MG63 (cell line): ENCODE measurements around the gene MYZAP. TPM values are rescaled to one million over a fixed set of nuclear protein-coding genes. Genes with fewer than 3 reads are reported as not detected.

Experiments
- DNase-seq: peaks from one replicate; pipeline ENCODE4 v3.0.0-alpha.2; 2020
- H3K27me3 ChIP-seq: fragments of 250-450 bp; sonication (Bioruptor Pico); 2 replicates; pipeline ENCODE4 v1.5.1; 2020; ENCODE audit warnings: mild to moderate bottlenecking, moderate library complexity
- H3K36me3 ChIP-seq: fragments of 250-450 bp; sonication (Bioruptor Pico); 2 replicates; pipeline ENCODE4 v1.5.1; 2020; ENCODE audit warnings: mild to moderate bottlenecking, moderate library complexity
- H3K4me3 ChIP-seq: fragments of 250-450 bp; sonication (Bioruptor Pico); 2 replicates; pipeline ENCODE4 v1.5.1; 2020; ENCODE audit warnings: mild to moderate bottlenecking, moderate library complexity
- H3K9me3 ChIP-seq: fragments of 250-450 bp; sonication (Bioruptor Pico); 2 replicates; pipeline ENCODE4 v1.5.1; 2020; ENCODE audit warnings: mild to moderate bottlenecking, moderate library complexity
- total RNA-seq: library from RNA; depleted of rRNA; stranded (reverse); fragments of >200 nt; shearing (Covaris generic); gene quantifications from 2 replicates; pipeline ENCODE4 v1.2.3, GENCODE V29; 2014; ENCODE audit warnings: low replicate concordance

MYZAP gene
- total RNA-seq, 1 experiment from 2014 or later: 0.69 TPM

- Histone ChIP-seq H3K4me3 (no peak overlapping the region), H3K27me3 (no peaks in the 10 kb centered on the region), H3K36me3 (no peaks in the 10 kb centered on the region), H3K9me3 (no peaks in the 10 kb centered on the region)
- DNase-seq: no peak
These were observed 93.8 kb downstream of the MYZAP start for GRCh38 chr15:57685306-57686095.

GRCh38 chr15:57686657-57687056 lies 95.0 kb downstream of the MYZAP start:
- DNase-seq: no peak

GRCh38 chr15:57690341-57690966 lies 98.8 kb downstream of the MYZAP start:
- H3K4me3 ChIP-seq: no peak overlapping the region
- H3K36me3 ChIP-seq: no peaks in the 10 kb centered on the region
- no peaks in the 10 kb centered on the region for H3K27me3 ChIP-seq
- H3K9me3 ChIP-seq: no peaks in the 10 kb centered on the region
- no peak for DNase-seq

More at GRCh38 chr15:57686657-57687056, 95.0 kb downstream of the MYZAP start:
- Histone ChIP-seq H3K9me3 (no peaks in the 10 kb centered on the region), H3K36me3 (no peaks in the 10 kb centered on the region), H3K27me3 (no peaks in the 10 kb centered on the region), H3K4me3 (no peak overlapping the region)

- H3K9me3 ChIP-seq: no peaks in the 10 kb centered on the region
- no peak for DNase-seq
These were observed 99.4 kb downstream of the MYZAP start for GRCh38 chr15:57691082-57691481.

DNA sequence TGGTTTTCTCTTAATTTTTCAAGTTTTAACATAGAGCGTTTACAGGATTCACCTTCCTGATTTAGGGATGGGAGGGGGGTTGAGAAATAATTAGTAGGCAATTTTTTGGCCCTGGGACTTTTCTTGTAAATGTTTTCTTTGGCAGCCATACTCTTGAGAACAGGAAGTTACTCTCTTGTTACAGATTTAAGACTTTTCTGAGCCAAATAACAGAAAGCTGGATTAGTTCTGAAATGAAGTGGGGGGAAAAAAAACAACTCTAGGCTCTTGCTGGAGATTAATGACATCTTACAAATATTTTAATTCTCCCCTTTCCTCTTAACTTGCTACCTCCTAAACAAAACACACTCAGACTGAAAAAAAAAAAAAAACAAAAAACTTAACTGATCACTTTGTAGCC lies 101.0 kb downstream of the MYZAP start:
- Histone ChIP-seq H3K9me3 (no peaks in the 10 kb centered on the region), H3K27me3 (no peaks in the 10 kb centered on the region), H3K36me3 (no peaks in the 10 kb centered on the region), H3K4me3 (no peak overlapping the region)
- no peak for DNase-seq

More at GRCh38 chr15:57691082-57691481, 99.4 kb downstream of the MYZAP start:
- H3K4me3 ChIP-seq: no peak overlapping the region
- no peaks in the 10 kb centered on the region for H3K36me3 ChIP-seq
- no peaks in the 10 kb centered on the region for H3K27me3 ChIP-seq

DNA sequence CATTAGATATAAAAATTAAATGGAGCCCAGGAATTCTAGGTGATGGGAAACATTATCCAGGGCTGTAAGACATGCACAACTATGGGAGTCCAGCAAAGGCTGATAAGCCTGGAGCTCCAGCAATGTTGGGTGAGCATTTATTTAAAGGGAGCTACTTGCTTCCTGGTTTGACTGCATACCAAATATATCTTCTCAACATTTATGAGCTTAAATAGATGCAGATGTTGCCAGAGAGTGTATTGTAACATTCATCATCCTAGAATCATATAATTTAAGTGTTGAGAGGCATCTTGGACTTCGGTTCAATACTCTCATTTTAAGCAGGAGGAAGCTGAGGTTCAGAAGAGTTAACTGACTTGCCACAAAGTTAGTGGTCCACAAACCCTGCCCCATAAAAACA lies 102.6 kb downstream of the MYZAP start:
- H3K9me3 ChIP-seq: no peaks in the 10 kb centered on the region
- DNase-seq: no peak
- no peaks in the 10 kb centered on the region for H3K27me3 ChIP-seq
- H3K4me3 ChIP-seq: no peak overlapping the region
- H3K36me3 ChIP-seq: no peaks in the 10 kb centered on the region

GRCh38 chr15:57696146-57696545 lies 104.4 kb downstream of the MYZAP start:
- Histone ChIP-seq H3K4me3 (no peak overlapping the region), H3K9me3 (no peaks in the 10 kb centered on the region), H3K36me3 (no peaks in the 10 kb centered on the region), H3K27me3 (no peaks in the 10 kb centered on the region)
- no peak for DNase-seq

DNA sequence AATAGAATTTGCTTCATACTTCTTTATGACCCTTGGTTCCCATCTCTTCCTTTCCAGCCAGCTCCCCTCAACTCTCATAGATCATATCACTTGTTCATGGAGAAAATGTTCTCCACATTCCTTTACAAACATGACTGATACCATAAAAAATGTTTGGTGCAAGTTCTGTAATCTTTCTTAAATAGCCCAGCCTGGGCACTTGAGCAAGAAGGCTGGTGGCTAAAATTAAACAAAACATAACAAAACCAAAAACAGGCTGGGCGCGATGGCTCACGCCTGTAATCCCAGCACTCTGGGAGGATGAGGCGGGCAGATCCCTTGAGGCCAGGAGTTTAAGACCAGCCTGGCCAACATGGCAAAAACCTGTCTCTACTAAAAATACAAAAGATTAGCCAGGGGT lies 105.9 kb downstream of the MYZAP start:
- DNase-seq: peak; percentile 14
- Histone ChIP-seq H3K9me3 (no peaks in the 10 kb centered on the region), H3K27me3 (no peaks in the 10 kb centered on the region), H3K4me3 (no peak overlapping the region), H3K36me3 (no peaks in the 10 kb centered on the region)

DNA sequence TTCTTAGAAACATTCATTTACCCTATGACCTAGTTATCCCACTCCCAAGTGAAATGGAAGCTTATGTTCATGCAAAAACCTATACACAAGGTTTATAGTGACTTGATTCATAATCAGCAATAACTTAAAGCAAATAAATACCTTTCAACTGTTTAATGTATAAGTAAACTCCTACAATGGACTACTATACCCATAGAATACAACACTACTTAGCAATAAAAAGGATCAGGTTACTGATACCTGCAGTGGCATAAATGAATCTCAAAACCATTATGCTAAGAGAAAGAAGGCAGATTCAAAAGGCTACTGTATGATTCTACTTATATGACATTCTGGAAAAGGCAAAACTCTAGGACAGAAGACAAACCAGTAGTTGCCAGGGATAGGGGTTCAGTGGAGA lies 106.5 kb downstream of the MYZAP start:
- H3K9me3 ChIP-seq: no peaks in the 10 kb centered on the region
- no peak overlapping the region for H3K4me3 ChIP-seq
- H3K36me3 ChIP-seq: no peaks in the 10 kb centered on the region
- H3K27me3 ChIP-seq: no peaks in the 10 kb centered on the region
- DNase-seq: no peak

DNA sequence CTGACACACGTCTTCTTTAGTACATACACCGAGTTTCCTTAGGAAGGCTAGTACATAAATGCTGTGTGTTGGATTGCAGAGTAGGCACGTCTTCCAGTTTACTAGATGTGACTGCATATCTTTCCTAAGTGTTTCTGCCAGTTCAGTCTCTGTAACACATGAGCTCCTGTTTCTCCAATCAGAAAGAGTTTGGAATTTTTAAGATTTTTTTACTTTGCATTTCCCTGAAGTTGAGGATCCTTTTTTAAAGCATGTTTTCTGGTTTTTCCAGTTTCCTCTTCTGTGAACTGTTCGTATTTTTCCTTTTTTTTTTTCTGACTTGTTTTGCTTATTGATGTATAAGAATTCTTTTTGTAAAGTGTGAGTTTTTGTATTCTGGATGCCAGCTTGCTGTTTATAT lies 107.3 kb downstream of the MYZAP start:
- H3K36me3 ChIP-seq: no peaks in the 10 kb centered on the region
- H3K27me3 ChIP-seq: no peaks in the 10 kb centered on the region
- DNase-seq: no peak
- H3K4me3 ChIP-seq: no peak overlapping the region
- H3K9me3 ChIP-seq: no peaks in the 10 kb centered on the region

- DNase-seq: no peak
- no peaks in the 10 kb centered on the region for H3K9me3 ChIP-seq
- H3K36me3 ChIP-seq: peaks cover 2% of the 10 kb centered on the region
- no peak overlapping the region for H3K4me3 ChIP-seq
- H3K27me3 ChIP-seq: no peaks in the 10 kb centered on the region
These were observed 111.7 kb downstream of the MYZAP start for GRCh38 chr15:57703387-57703786.

- Histone ChIP-seq H3K4me3 (no peak overlapping the region), H3K9me3 (no peaks in the 10 kb centered on the region), H3K27me3 (no peaks in the 10 kb centered on the region), H3K36me3 (peaks cover 10% of the 10 kb centered on the region)
- DNase-seq: no peak
These were observed 112.7 kb downstream of the MYZAP start for GRCh38 chr15:57704441-57704840.

GRCh38 chr15:57705746-57706404 lies 114.2 kb downstream of the MYZAP start:
- DNase-seq: no peak
- Histone ChIP-seq H3K36me3 (peaks cover 24% of the 10 kb centered on the region), H3K9me3 (no peaks in the 10 kb centered on the region), H3K27me3 (no peaks in the 10 kb centered on the region), H3K4me3 (peak overlapping the region; percentile 99)

DNA sequence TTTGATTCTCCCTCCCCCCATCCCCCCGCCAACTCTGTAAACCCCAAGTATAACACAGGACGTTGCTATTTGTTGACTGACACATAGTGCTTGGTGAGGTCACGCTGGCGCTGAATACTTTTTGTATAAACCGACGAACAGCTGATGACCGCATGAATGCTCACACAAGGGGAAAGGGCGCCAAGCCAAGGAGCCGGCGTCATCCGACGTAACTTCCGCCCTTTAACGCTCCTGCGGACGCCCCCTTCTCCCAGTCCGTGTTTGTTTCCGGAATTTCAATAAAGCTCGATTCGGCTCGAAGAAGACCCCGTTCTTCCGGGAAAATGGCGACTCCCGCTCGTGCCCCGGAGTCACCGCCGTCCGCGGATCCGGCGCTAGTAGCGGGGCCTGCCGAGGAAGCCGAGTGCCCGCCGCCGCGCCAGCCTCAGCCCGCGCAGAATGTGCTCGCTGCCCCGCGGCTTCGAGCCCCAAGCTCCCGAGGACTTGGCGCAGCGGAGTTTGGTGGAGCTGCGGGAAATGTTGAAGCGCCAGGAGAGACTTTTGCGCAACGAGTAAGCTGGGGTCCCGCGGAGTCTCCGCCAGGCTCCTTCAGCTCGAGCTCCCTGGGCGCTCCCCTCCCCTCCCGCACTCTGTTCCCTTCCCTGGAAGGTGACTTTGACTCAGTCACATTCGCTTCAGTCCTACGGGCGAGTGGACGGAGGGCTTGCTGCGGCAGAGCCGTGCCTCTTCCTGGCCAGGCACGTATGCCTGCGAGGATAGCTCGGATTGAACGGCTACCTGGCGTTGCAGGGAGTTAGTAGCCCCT lies 114.9 kb downstream of the MYZAP start, which contains the start of gene POLR2M:
Gene POLR2M, plus strand, starts transcription at position 310 of the 805 bp plus-strand sequence. Its CDS starts 129 bp downstream, at position 439.
- DNase-seq: peak; percentile 97
- Histone ChIP-seq H3K36me3 (peaks cover 32% of the 10 kb centered on the region), H3K27me3 (no peaks in the 10 kb centered on the region), H3K4me3 (peak within 1 kb of the TSS; percentile 99), H3K9me3 (no peaks in the 10 kb centered on the region)

DNA sequence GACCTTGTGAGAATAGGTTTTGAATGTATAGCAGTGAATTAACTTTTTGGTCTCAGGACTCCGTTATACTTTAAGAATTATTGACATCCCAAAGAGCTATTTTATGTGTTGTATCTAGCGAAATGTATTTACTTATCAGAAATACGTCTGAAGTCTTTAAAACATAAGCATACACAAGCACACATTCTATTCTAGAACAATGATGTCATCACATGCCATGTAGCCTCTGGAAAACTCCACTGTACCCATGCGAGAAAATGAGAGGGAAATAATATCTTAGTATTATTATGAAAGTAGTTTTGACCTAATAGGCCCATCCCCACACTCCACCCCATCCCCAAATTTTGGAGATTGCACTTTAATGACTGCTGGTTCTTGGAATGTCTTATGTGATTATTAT lies 116.3 kb downstream of the MYZAP start:
- Histone ChIP-seq H3K9me3 (no peaks in the 10 kb centered on the region), H3K4me3 (no peak overlapping the region; the same call in 1 of the 2 replicates), H3K36me3 (peaks cover 45% of the 10 kb centered on the region), H3K27me3 (no peaks in the 10 kb centered on the region)
- no peak for DNase-seq

- Histone ChIP-seq H3K36me3 (peaks cover 22% of the 10 kb centered on the region), H3K4me3 (no peak overlapping the region), H3K9me3 (no peaks in the 10 kb centered on the region), H3K27me3 (no peaks in the 10 kb centered on the region)
- DNase-seq: no peak
These were observed 126.6 kb downstream of the MYZAP start for GRCh38 chr15:57718309-57718708.

DNA sequence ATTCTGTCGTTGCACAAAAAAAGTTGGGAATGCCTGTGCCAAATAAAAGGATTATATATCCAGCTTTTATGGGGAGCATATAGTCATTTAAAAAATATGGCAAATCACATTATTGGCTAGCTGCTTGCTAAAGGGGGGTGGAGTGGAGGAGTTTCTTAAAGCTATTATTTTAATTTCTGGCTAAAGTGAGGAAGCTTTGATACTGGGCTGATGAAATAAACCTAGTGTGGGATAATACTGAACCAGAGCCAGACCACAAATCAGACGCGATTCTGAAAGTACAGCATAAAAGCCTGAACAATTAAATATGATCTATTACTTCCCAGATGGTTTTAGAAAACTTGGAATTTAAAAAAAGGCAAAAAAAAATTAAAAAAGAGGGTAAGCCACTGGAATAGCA lies 129.2 kb downstream of the MYZAP start:
- Histone ChIP-seq H3K9me3 (peaks cover 6% of the 10 kb centered on the region), H3K36me3 (peaks cover 18% of the 10 kb centered on the region), H3K27me3 (no peaks in the 10 kb centered on the region), H3K4me3 (no peak overlapping the region)
- no peak for DNase-seq
